Measurements from ENCODE around the gene LAMA3.

DNA sequence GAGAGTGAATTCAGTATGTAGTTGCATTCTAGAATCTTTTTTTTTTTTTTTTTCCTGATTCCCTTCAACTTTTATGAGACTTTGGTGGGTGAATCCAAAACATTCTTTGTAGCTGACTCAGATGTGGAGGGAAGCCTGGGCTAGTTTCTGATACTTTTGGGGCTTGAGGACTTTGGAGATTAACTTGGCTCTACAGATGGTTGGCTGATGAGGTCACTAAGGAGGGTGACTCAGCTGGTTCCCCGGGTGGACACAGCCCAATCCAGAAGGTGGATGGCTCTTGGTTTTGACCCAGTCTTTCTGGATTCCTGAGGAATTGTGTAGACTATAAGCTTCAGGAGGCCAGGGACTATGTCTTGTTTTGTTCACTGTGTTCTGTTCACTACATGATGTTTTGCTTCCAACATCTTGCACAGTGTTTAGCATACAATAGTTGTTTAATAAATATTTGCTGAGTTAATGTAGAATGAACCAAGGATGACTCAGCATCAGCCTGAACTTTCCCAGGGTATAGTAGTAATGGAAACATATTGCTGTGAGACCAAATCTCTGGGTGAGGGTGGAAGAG is 30.5 kb downstream of the LAMA3 start:
- TF ChIP-seq POLR2AphosphoS5 (IDR thresholded peaks at IDR 0.05; ENCODE audit: low read length): no peak
- no peak for TF ChIP-seq EZH2 (IDR thresholded peaks at IDR 0.05; ENCODE audit: borderline replicate concordance, control insufficient read depth, low read depth, low read length)
- TF ChIP-seq RBBP5 (conservative IDR thresholded peaks at IDR 0.05): no peak
- TF ChIP-seq, protein P1, sequence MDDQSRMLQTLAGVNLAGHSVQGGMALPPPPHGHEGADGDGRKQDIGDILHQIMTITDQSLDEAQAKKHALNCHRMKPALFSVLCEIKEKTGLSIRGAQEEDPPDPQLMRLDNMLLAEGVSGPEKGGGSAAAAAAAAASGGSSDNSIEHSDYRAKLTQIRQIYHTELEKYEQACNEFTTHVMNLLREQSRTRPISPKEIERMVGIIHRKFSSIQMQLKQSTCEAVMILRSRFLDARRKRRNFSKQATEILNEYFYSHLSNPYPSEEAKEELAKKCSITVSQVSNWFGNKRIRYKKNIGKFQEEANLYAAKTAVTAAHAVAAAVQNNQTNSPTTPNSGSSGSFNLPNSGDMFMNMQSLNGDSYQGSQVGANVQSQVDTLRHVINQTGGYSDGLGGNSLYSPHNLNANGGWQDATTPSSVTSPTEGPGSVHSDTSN (IDR thresholded peaks at IDR 0.05; ENCODE audit: insufficient replicate concordance, low read depth, low read length): no peak

Measured in GM12878 (cell line).